ENCODE results near the gene PLCH1. TPM values are rescaled to one million over a fixed set of nuclear protein-coding genes. Genes with fewer than 3 reads are reported as not detected.

PLCH1 gene
- total RNA-seq, 1 donor from 2014 or later = 1.3 TPM

- Mint-ChIP-seq H3K4me1 (no peaks in the 10 kb centered on the region), H3K27me3 (ENCODE audit: low read depth) (no peaks in the 10 kb centered on the region), H3K36me3 (peaks cover 25% of the 10 kb centered on the region), H3K9me3 (no peaks in the 10 kb centered on the region), H3K4me3 (no peak overlapping the region), H3K27ac (no peak overlapping the region)
- no peak for DNase-seq (ENCODE audit: low spot score in 2 of 2, unreplicated experiment in 2 of 2)
- no peak for TF ChIP-seq CTCF (IDR thresholded peaks at IDR 0.05; ENCODE audit: unreplicated experiment)
These were observed 26.3 kb upstream of the PLCH1 start for GRCh38 chr3:155771126-155771525.

GRCh38 chr3:155766206-155766605 is 21.3 kb upstream of the PLCH1 start:
- DNase-seq (ENCODE audit: low spot score in 2 of 2, unreplicated experiment in 2 of 2) = no peak
- TF ChIP-seq CTCF (IDR thresholded peaks at IDR 0.05; ENCODE audit: unreplicated experiment) = no peak

GRCh38 chr3:155763870-155764463 is 19.1 kb upstream of the PLCH1 start:
- Mint-ChIP-seq H3K9me3 (no peaks in the 10 kb centered on the region), H3K4me3 (no peak overlapping the region), H3K36me3 (peaks cover 14% of the 10 kb centered on the region), H3K27me3 (ENCODE audit: low read depth) (no peaks in the 10 kb centered on the region), H3K4me1 (peaks cover 1% of the 10 kb centered on the region), H3K27ac (no peak overlapping the region)
- no peak for DNase-seq (ENCODE audit: low spot score in 2 of 2, unreplicated experiment in 2 of 2)
- no peak for TF ChIP-seq CTCF (IDR thresholded peaks at IDR 0.05; ENCODE audit: unreplicated experiment)

More at GRCh38 chr3:155766206-155766605, 21.3 kb upstream of the PLCH1 start:
- no peaks in the 10 kb centered on the region for H3K27me3 Mint-ChIP-seq (ENCODE audit: low read depth)
- H3K36me3 Mint-ChIP-seq = peaks cover 27% of the 10 kb centered on the region
- no peak overlapping the region for H3K27ac Mint-ChIP-seq
- H3K9me3 Mint-ChIP-seq = no peaks in the 10 kb centered on the region
- H3K4me1 Mint-ChIP-seq = peaks cover 1% of the 10 kb centered on the region
- H3K4me3 Mint-ChIP-seq = no peak overlapping the region

GRCh38 chr3:155760653-155761052 is 15.8 kb upstream of the PLCH1 start:
- Mint-ChIP-seq H3K4me1 (peaks cover 1% of the 10 kb centered on the region), H3K36me3 (peaks cover 13% of the 10 kb centered on the region), H3K27ac (no peak overlapping the region), H3K4me3 (no peak overlapping the region), H3K27me3 (ENCODE audit: low read depth) (no peaks in the 10 kb centered on the region), H3K9me3 (no peaks in the 10 kb centered on the region)
- no peak for TF ChIP-seq CTCF (IDR thresholded peaks at IDR 0.05; ENCODE audit: unreplicated experiment)
- no peak for DNase-seq (ENCODE audit: low spot score in 2 of 2, unreplicated experiment in 2 of 2)

GRCh38 chr3:155757577-155757976 is 12.7 kb upstream of the PLCH1 start:
- no peak for TF ChIP-seq CTCF (IDR thresholded peaks at IDR 0.05; ENCODE audit: unreplicated experiment)
- H3K27me3 Mint-ChIP-seq (ENCODE audit: low read depth) = no peaks in the 10 kb centered on the region
- H3K27ac Mint-ChIP-seq = no peak overlapping the region
- H3K36me3 Mint-ChIP-seq = peaks cover 7% of the 10 kb centered on the region
- H3K9me3 Mint-ChIP-seq = no peaks in the 10 kb centered on the region
- DNase-seq (ENCODE audit: low spot score in 2 of 2, unreplicated experiment in 2 of 2) = no peak
- H3K4me1 Mint-ChIP-seq = no peaks in the 10 kb centered on the region
- no peak overlapping the region for H3K4me3 Mint-ChIP-seq

Data from mesothelial cell of epicardium (in vitro differentiated cells).